ENCODE data around the gene PRR7. TPM values are rescaled to one million over a fixed set of nuclear protein-coding genes. Genes with fewer than 3 reads are reported as not detected.

PRR7 gene
- polyA plus RNA-seq, 1 donor from 2014 or later, result 46.6 TPM

- Histone ChIP-seq H3K79me2 (replicated peaks; ENCODE audit: insufficient read depth, low read length) (peaks cover 5% of the 10 kb centered on the region), H3K9me3 (ENCODE audit: low read length) (no peaks in the 10 kb centered on the region), H3K36me3 (ENCODE audit: insufficient read depth, low read length) (peaks cover 9% of the 10 kb centered on the region), H3F3A (ENCODE audit: insufficient read depth, low read length, poor library complexity, severe bottlenecking) (peaks cover 5% of the 10 kb centered on the region), H2AFZ (ENCODE audit: low read depth, low read length) (no peak overlapping the region), H3K9me2 (ENCODE audit: insufficient read depth, low read length) (no peaks in the 10 kb centered on the region), H3K9ac (ENCODE audit: low read length) (peak overlapping the region; percentile 86), H3K4me3 (ENCODE audit: low read length) (peak overlapping the region; percentile 72), H3K27me3 (ENCODE audit: insufficient read depth, low read depth, low read length) (no peaks in the 10 kb centered on the region), H4K20me1 (ENCODE audit: insufficient read depth) (peaks cover 19% of the 10 kb centered on the region), H3K27ac (ENCODE audit: low read length) (peak overlapping the region; percentile 90), H3K4me2 (ENCODE audit: low read length) (no peak overlapping the region)
- TF ChIP-seq CTCF (IDR thresholded peaks at IDR 0.05; ENCODE audit: poor library complexity, severe bottlenecking) (peak; percentile 31), MXI1 (conservative IDR thresholded peaks at IDR 0.05; ENCODE audit: poor library complexity, severe bottlenecking) (no peak)
Observed at GRCh38 chr5:177456591-177456964, 10.0 kb downstream of the PRR7 start.

- peaks cover 7% of the 10 kb centered on the region for H3K79me2 ChIP-seq (replicated peaks; ENCODE audit: insufficient read depth, low read length)
- no peaks in the 10 kb centered on the region for H3K27me3 ChIP-seq (ENCODE audit: insufficient read depth, low read depth, low read length)
- no peak overlapping the region for H2AFZ ChIP-seq (ENCODE audit: low read depth, low read length)
- H3K27ac ChIP-seq (ENCODE audit: low read length), result peak overlapping the region; percentile 90
- H3K4me3 ChIP-seq (ENCODE audit: low read length), result peak overlapping the region; percentile 72
- H3K9me3 ChIP-seq (ENCODE audit: low read length), result no peaks in the 10 kb centered on the region
- H3K9me2 ChIP-seq (ENCODE audit: insufficient read depth, low read length), result no peaks in the 10 kb centered on the region
- H3K4me2 ChIP-seq (ENCODE audit: low read length), result no peak overlapping the region
- H4K20me1 ChIP-seq (ENCODE audit: insufficient read depth), result peaks cover 19% of the 10 kb centered on the region
- peaks cover 9% of the 10 kb centered on the region for H3K36me3 ChIP-seq (ENCODE audit: insufficient read depth, low read length)
- TF ChIP-seq SMC3 (conservative IDR thresholded peaks at IDR 0.05; ENCODE audit: poor library complexity), result no peak
- peak; percentile 34 for TF ChIP-seq POLR2AphosphoS5 (IDR thresholded peaks at IDR 0.05)
- TF ChIP-seq TAF1 (IDR thresholded peaks at IDR 0.05; ENCODE audit: low read depth), result peak; percentile 55
- TF ChIP-seq CTCF (IDR thresholded peaks at IDR 0.05; ENCODE audit: poor library complexity, severe bottlenecking), result peak; percentile 72
- H3K9ac ChIP-seq (ENCODE audit: low read length), result peak overlapping the region; percentile 86
- H3F3A ChIP-seq (ENCODE audit: insufficient read depth, low read length, poor library complexity, severe bottlenecking), result peaks cover 5% of the 10 kb centered on the region
Observed at GRCh38 chr5:177456976-177457851, 10.6 kb downstream of the PRR7 start.

GRCh38 chr5:177457852-177458681, 11.5 kb downstream of the PRR7 start:
- Histone ChIP-seq H3F3A (ENCODE audit: insufficient read depth, low read length, poor library complexity, severe bottlenecking) (peaks cover 5% of the 10 kb centered on the region), H3K4me2 (ENCODE audit: low read length) (no peak overlapping the region), H3K36me3 (ENCODE audit: insufficient read depth, low read length) (peaks cover 9% of the 10 kb centered on the region), H3K9me3 (ENCODE audit: low read length) (no peaks in the 10 kb centered on the region), H3K27ac (ENCODE audit: low read length) (peak overlapping the region; percentile 90), H2AFZ (ENCODE audit: low read depth, low read length) (no peak overlapping the region), H3K9ac (ENCODE audit: low read length) (peak overlapping the region; percentile 67), H3K79me2 (replicated peaks; ENCODE audit: insufficient read depth, low read length) (peaks cover 8% of the 10 kb centered on the region), H4K20me1 (ENCODE audit: insufficient read depth) (peaks cover 19% of the 10 kb centered on the region), H3K4me3 (ENCODE audit: low read length) (peak overlapping the region; percentile 72), H3K9me2 (ENCODE audit: insufficient read depth, low read length) (no peaks in the 10 kb centered on the region), H3K27me3 (ENCODE audit: insufficient read depth, low read depth, low read length) (no peaks in the 10 kb centered on the region)
- TF ChIP-seq EP300 (conservative IDR thresholded peaks at IDR 0.05; ENCODE audit: poor library complexity, severe bottlenecking) (no peak), SMC3 (conservative IDR thresholded peaks at IDR 0.05; ENCODE audit: poor library complexity) (no peak), CTCF (IDR thresholded peaks at IDR 0.05; ENCODE audit: poor library complexity, severe bottlenecking) (no peak), MXI1 (conservative IDR thresholded peaks at IDR 0.05; ENCODE audit: poor library complexity, severe bottlenecking) (no peak), TAF1 (IDR thresholded peaks at IDR 0.05; ENCODE audit: low read depth) (no peak), POLR2AphosphoS5 (IDR thresholded peaks at IDR 0.05) (no peak), EZH2 (IDR thresholded peaks at IDR 0.05; ENCODE audit: borderline replicate concordance, insufficient read depth, low read length, poor library complexity, severe bottlenecking) (no peak), RAD21 (conservative IDR thresholded peaks at IDR 0.05) (no peak)
